IMR-90 (cell line): ENCODE measurements around the gene ZNF627. TPM values are rescaled to one million over a fixed set of nuclear protein-coding genes. Genes with fewer than 3 reads are reported as not detected.

ENCODE experiments used
- ATAC-seq: fragments of 200-7000 bp; cut with Tn5 transposase; 2 replicates; pipeline ENCODE4 v1.9.1; 2020; ENCODE audit warnings: low read depth, mild to moderate bottlenecking, moderate library complexity
- BruUV-seq: library from RNA; stranded (reverse); fragments of 400-500 nt; replicated peaks from 2 replicates; lab custom pipeline; 2021; lab: Mats Ljungman, UMichigan
- CTCF ChIA-PET: fragments of 300-600 bp; formaldehyde crosslinking; extraction: SDS; loops from one replicate; lab custom pipeline; 2021; ENCODE audit warnings: antibody characterized with exemption; lab: Yijun Ruan, JAX
- POLR2A ChIA-PET: fragments of 300-600 bp; sonication (Branson Sonifier 250); formaldehyde crosslinking; loops from one replicate; lab custom pipeline; 2022; ENCODE audit warnings: antibody characterized with exemption; ENCODE audit not compliant: unreplicated experiment; lab: Charles Lee
- DNase-seq: peaks from one replicate; pipeline ENCODE4 v3.0.0; 2013
- H2AFZ ChIP-seq: replicated peaks from 2 replicates; pipeline ENCODE3; 2013; ENCODE audit warnings: low read length, mild to moderate bottlenecking; ENCODE audit not compliant: poor library complexity
- H2AK5ac ChIP-seq: 2 replicates; pipeline ENCODE4 v1.6.1; 2013; ENCODE audit warnings: low read depth, low read length, inconsistent platforms
- H2AK9ac ChIP-seq: replicated peaks from 2 replicates; pipeline ENCODE3; 2013; ENCODE audit warnings: mild to moderate bottlenecking, low read depth, low read length, moderate library complexity; ENCODE audit not compliant: poor library complexity
- H2BK120ac ChIP-seq: 2 replicates; pipeline ENCODE4 v1.6.1; 2013; ENCODE audit warnings: low read depth, low read length, inconsistent platforms
- H2BK15ac ChIP-seq: 3 replicates; pipeline ENCODE4 v1.6.1; 2013; ENCODE audit warnings: low read depth, low read length, inconsistent platforms
- H2BK20ac ChIP-seq: 2 replicates; pipeline ENCODE4 v1.6.1; 2013; ENCODE audit warnings: low read depth, mild to moderate bottlenecking, inconsistent platforms, low read length, moderate library complexity
- H2BK5ac ChIP-seq: 2 replicates; pipeline ENCODE4 v1.6.1; 2013; ENCODE audit warnings: mild to moderate bottlenecking, low read depth, low read length, inconsistent platforms; ENCODE audit not compliant: poor library complexity, severe bottlenecking
- H3K14ac ChIP-seq: replicated peaks from 2 replicates; pipeline ENCODE4 v1.6.1; 2013; ENCODE audit warnings: low read depth, low read length, inconsistent platforms
- H3K18ac ChIP-seq: 2 replicates; pipeline ENCODE4 v1.6.1; 2013; ENCODE audit warnings: low read depth, low read length, control low read depth
- H3K23ac ChIP-seq: 2 replicates; pipeline ENCODE4 v1.6.1; 2013; ENCODE audit warnings: low read depth, low read length, inconsistent platforms
- H3K27ac ChIP-seq: 2 replicates; pipeline ENCODE4 v1.5.1; 2013; ENCODE audit warnings: mild to moderate bottlenecking, control low read depth, low read length; ENCODE audit not compliant: insufficient read depth
- H3K27me3 ChIP-seq: 2 replicates; pipeline ENCODE4 v1.6.1; 2013; ENCODE audit warnings: low read length; ENCODE audit not compliant: control insufficient read depth, insufficient read depth
- H3K36me3 ChIP-seq: 2 replicates; pipeline ENCODE4 v1.6.1; 2013; ENCODE audit warnings: low read length, mixed read lengths; ENCODE audit not compliant: control insufficient read depth, insufficient read depth
- H3K4ac ChIP-seq: 2 replicates; pipeline ENCODE4 v1.6.1; 2013; ENCODE audit warnings: low read depth, low read length, inconsistent platforms
- H3K4me1 ChIP-seq: 2 replicates; pipeline ENCODE4 v1.6.1; 2013; ENCODE audit warnings: low read length, mixed read lengths; ENCODE audit not compliant: control insufficient read depth, insufficient read depth
- H3K4me2 ChIP-seq: 2 replicates; pipeline ENCODE4 v1.6.1; 2013; ENCODE audit warnings: low read depth, mild to moderate bottlenecking, control low read depth, low read length, moderate library complexity
- H3K4me3 ChIP-seq: 2 replicates; pipeline ENCODE4 v1.5.1; 2013; ENCODE audit warnings: low read depth, mild to moderate bottlenecking, control low read depth, low read length, moderate library complexity; ENCODE audit not compliant: insufficient read depth
- H3K56ac ChIP-seq: 2 replicates; pipeline ENCODE4 v1.6.1; 2013; ENCODE audit warnings: low read length, inconsistent platforms; ENCODE audit not compliant: insufficient read depth; ENCODE audit errors: extremely low read depth
- H3K79me1 ChIP-seq, 2 experiments: 2 replicates each; pipeline ENCODE4 v1.6.1; 2013; ENCODE audit warnings: low read length in 2 of 2, inconsistent platforms in 1 of 2, low read depth in 1 of 2
- H3K9ac ChIP-seq: 2 replicates; pipeline ENCODE4 v1.6.1; 2013; ENCODE audit warnings: low read depth, low read length, control low read depth
- H3K9me1 ChIP-seq: 2 replicates; pipeline ENCODE4 v1.6.1; 2013; ENCODE audit warnings: low read length, inconsistent platforms; ENCODE audit not compliant: insufficient read depth
- H3K9me3 ChIP-seq: 2 replicates; pipeline ENCODE4 v1.6.1; 2013; ENCODE audit warnings: low read length; ENCODE audit not compliant: control insufficient read depth, insufficient read depth
- H4K20me1 ChIP-seq: 2 replicates; pipeline ENCODE4 v1.6.1; 2013; ENCODE audit warnings: low read length, inconsistent platforms; ENCODE audit not compliant: insufficient read depth
- H4K5ac ChIP-seq: 2 replicates; pipeline ENCODE4 v1.6.1; 2013; ENCODE audit warnings: mild to moderate bottlenecking, low read depth, low read length, control low read depth
- H4K8ac ChIP-seq, 2 experiments: 2 replicates each; pipeline ENCODE4 v1.6.1; 2013; ENCODE audit warnings: low read depth in 2 of 2, low read length in 2 of 2, control low read depth in 1 of 2, inconsistent platforms in 1 of 2
- H4K91ac ChIP-seq: 2 replicates; pipeline ENCODE4 v1.6.1; 2013; ENCODE audit warnings: low read depth, low read length, inconsistent platforms; ENCODE audit not compliant: insufficient read depth
- CHD1 ChIP-seq: IDR thresholded peaks from 2 replicates; pipeline ENCODE4 v1.6.1; 2012; ENCODE audit warnings: low read depth, low read length, improper control_type of control experiment
- ELK1 ChIP-seq: fragments of 150-350 bp; IDR thresholded peaks from 2 replicates; pipeline ENCODE4 v1.6.1; 2016; ENCODE audit warnings: low read depth, mild to moderate bottlenecking, low read length, moderate library complexity, borderline replicate concordance
- FOS ChIP-seq: fragments of 150-350 bp; IDR thresholded peaks from 2 replicates; pipeline ENCODE4 v1.6.1; 2016; ENCODE audit warnings: low read depth, low read length
- MAFK ChIP-seq: IDR thresholded peaks from 2 replicates; pipeline ENCODE4 v1.6.1; 2012; ENCODE audit warnings: low read depth, low read length, improper control_type of control experiment
- MAZ ChIP-seq: IDR thresholded peaks from 2 replicates; pipeline ENCODE4 v1.6.1; 2012; ENCODE audit warnings: low read depth, mild to moderate bottlenecking, low read length, improper control_type of control experiment, moderate library complexity, borderline replicate concordance
- MXI1 ChIP-seq: IDR thresholded peaks from 2 replicates; pipeline ENCODE4 v1.6.1; 2012; ENCODE audit warnings: low read depth, mild to moderate bottlenecking, low read length, moderate library complexity, borderline replicate concordance
- SMC3 ChIP-seq: fragments of 150-350 bp; IDR thresholded peaks from 2 replicates; pipeline ENCODE4 v1.6.1; 2016; ENCODE audit warnings: low read depth, mild to moderate bottlenecking, antibody characterized with exemption, low read length, moderate library complexity
- USF2 ChIP-seq: fragments of 150-350 bp; IDR thresholded peaks from 2 replicates; pipeline ENCODE4 v1.6.1; 2017; ENCODE audit warnings: mild to moderate bottlenecking, antibody characterized with exemption, low read length, low read depth
- WGBS, 2 experiments: methylation state at CpG; one replicate each; pipeline versions ENCODE4 v1.1.5 to v1.1.7; 2013; ENCODE audit warnings: missing lambda C conversion rate in 2 of 2; ENCODE audit not compliant: insufficient read length in 1 of 2; ENCODE audit errors: extremely low coverage in 2 of 2; 5-methylcytosine and 5-hydroxymethylcytosine counted together
- dilution Hi-C: fragments of 300-500 bp; cut with HindIII; formaldehyde crosslinking; loops from one replicate; pipeline ENCODE4 v1.14.3; 2018; ENCODE audit warnings: low sequenced_read_pairs; ENCODE audit not compliant: unreplicated experiment
- in situ Hi-C: fragments of 300-500 bp; cut with MboI; formaldehyde crosslinking; loops from 3 replicates; pipeline ENCODE4 v1.14.3; 2019; ENCODE audit warnings: low sequenced_read_pairs, inconsistent platforms, mixed read lengths
- intact Hi-C: fragments of 100-400 bp; cut with micrococcal nuclease; formaldehyde crosslinking; loops from 2 replicates; pipeline ENCODE4 v1.10.0; 2022
- polyA plus RNA-seq, 3 experiments: library from polyadenylated mRNA; depleted of rRNA; stranded (reverse); fragments of >200 nt; gene quantifications; 2 replicates each; pipeline ENCODE4 v1.2.3, GENCODE V29; 2012; ENCODE audit warnings: low replicate concordance in 1 of 3
- total RNA-seq: library from RNA; depleted of rRNA; stranded (reverse); fragments of >200 nt; gene quantifications from 2 replicates; pipeline ENCODE4 v1.2.3, GENCODE V29; 2012

ZNF627 gene
- total and polyA plus RNA-seq, 2 of the 4 experiments (the other 2 are of a cell fraction), result 6.3 to 34.4 TPM

GRCh38 chr19:11598103-11598483 is 810 bp downstream of the ZNF627 start:
- no peak for TF ChIP-seq FOS
- TF ChIP-seq CHD1, result no peak
- TF ChIP-seq ELK1, result no peak
- TF ChIP-seq MAZ, result no peak
- TF ChIP-seq SMC3, result no peak
- TF ChIP-seq MXI1, result no peak
- TF ChIP-seq MAFK, result no peak
- TF ChIP-seq USF2, result no peak
- CTCF ChIA-PET, result interaction anchor here (0.6 to 0.7 kb wide), 2 partner anchors 13 to 33 kb away, joined by 3 to 7 read pairs; no protein-coding TSS in a partner anchor
- POLR2A ChIA-PET, result no interaction called here

More at GRCh38 chr19:11598103-11598483, 810 bp downstream of the ZNF627 start:
- in situ Hi-C loops, result no loop called here
- Histone ChIP-seq H2BK5ac (no peak overlapping the region), H3K4me3 (peak overlapping the region; percentile 99), H2BK120ac (no peak overlapping the region), H4K91ac (no peak overlapping the region), H3K9me3 (no peaks in the 10 kb centered on the region), H2BK20ac (no peak overlapping the region), H3K56ac (peak overlapping the region; percentile 2; the same call in 1 of the 2 replicates), H3K27ac (peak overlapping the region; percentile 100), H3K27me3 (no peaks in the 10 kb centered on the region), H3K9ac (peak overlapping the region; percentile 100), H3K36me3 (peaks cover 11% of the 10 kb centered on the region), H4K8ac (peak overlapping the region in 1 of 2 experiments; percentile 98; a peak in 1 of 4 replicates), H3K18ac (no peak overlapping the region), H3K4me1 (no peaks in the 10 kb centered on the region; the same call in 1 of the 2 replicates), H4K5ac (no peak overlapping the region; the same call in 1 of the 2 replicates), H2BK15ac (no peak overlapping the region), H2AFZ (no peak overlapping the region), H2AK9ac (peak overlapping the region; percentile 99), H3K23ac (peak overlapping the region; percentile 55; the same call in 1 of the 2 replicates), H3K4ac (peak overlapping the region; percentile 96), H3K4me2 (peak overlapping the region; percentile 73), H3K79me1 (peaks cover 14 to 43% of the 10 kb centered on the region in 2 experiments), H3K14ac (peak overlapping the region; percentile 99), H4K20me1 (peaks cover 36% of the 10 kb centered on the region), H3K9me1 (peaks cover 10% of the 10 kb centered on the region; the same call in 1 of the 2 replicates), H2AK5ac (0 out of 2 replicates have a peak overlapping the region, but pooled peaks have one; percentile 93)
- intact Hi-C loops, result no loop called here
- no peak for ATAC-seq
- no CpG with 5 or more reads among the region's 10 CpGs for WGBS, 2 experiments
- dilution Hi-C loops, result no loop called here
- BruUV-seq, result TSS peak; percentile 37
- DNase-seq, result no peak
